IMR-90 (cell line): Measurements from ENCODE around the gene MYEOV.

ENCODE experiments used
- CTCF ChIP-seq: conservative IDR thresholded peaks from 2 replicates; pipeline ENCODE4 v1.5.1; 2012; ENCODE audit warnings: mild to moderate bottlenecking, low read depth, low read length, improper control_type of control experiment
- MAFK ChIP-seq: IDR thresholded peaks from 2 replicates; pipeline ENCODE4 v1.6.1; 2012; ENCODE audit warnings: low read depth, low read length, improper control_type of control experiment
- USF2 ChIP-seq: fragments of 150-350 bp; IDR thresholded peaks from 2 replicates; pipeline ENCODE4 v1.6.1; 2017; ENCODE audit warnings: mild to moderate bottlenecking, antibody characterized with exemption, low read length, low read depth

- no peak for TF ChIP-seq MAFK
- no peak for TF ChIP-seq USF2
- no peak for TF ChIP-seq CTCF
Measured at GRCh38 chr11:69317401-69318092, 23.6 kb downstream of the MYEOV start.
